ENCODE results near the gene FBXO11.

DNA sequence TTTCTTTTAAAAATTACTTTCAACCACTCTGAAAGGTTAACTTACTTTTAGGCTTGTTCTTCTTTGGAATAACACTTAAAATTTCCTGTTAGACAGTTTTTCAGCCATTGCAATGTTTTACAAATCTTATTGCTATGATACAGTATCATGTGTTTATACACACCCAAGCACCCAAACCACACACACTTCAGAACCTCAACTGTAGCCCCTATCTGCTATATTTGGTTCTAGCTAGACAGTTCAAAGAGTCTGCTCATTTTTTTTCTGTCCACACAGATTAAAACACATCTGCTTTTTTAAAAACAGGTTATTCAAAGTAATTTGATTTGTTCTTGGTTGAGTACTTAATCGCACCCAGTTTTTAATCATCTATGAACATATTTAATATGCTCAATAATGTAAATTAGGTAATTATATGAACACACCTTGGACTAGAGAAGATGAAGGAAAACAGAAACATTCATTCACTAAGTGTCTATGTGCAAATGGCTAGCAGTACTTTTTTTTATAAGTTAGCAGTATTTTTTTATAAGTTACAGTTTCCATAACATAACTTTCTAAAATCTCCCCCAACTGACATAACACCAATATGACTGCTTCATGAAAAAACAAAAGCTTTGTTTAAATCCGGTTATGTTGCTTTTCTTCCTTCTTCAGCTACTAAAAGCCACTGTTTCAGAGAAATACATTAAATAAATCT is 17.6 kb downstream of the FBXO11 start:
- TF ChIP-seq POLR2A (IDR thresholded peaks at IDR 0.05; ENCODE audit: low read depth) (no peak), POLR2AphosphoS5 (IDR thresholded peaks at IDR 0.05) (no peak)
